HepG2 (cell line): ENCODE data around the gene LIPC.

ENCODE experiments used
- BRD4 ChIP-seq: sonication (generic); formaldehyde crosslinking; IDR thresholded peaks from 2 replicates; pipeline ENCODE4 v1.4.0; 2020; ENCODE audit warnings: missing genetic modification reagents
- EP300 ChIP-seq, 3 experiments: sonication (generic) in 1 of 3; formaldehyde crosslinking in 1 of 3; IDR thresholded peaks; 2 replicates each; pipeline versions ENCODE4 v1.5.1 to v1.6.1; 2011 to 2020; ENCODE audit warnings: low read depth in 2 of 3, low read length in 2 of 3, borderline replicate concordance in 1 of 3, improper control_type of control experiment in 1 of 3, mild to moderate bottlenecking in 1 of 3, missing genetic modification reagents in 1 of 3, moderate library complexity in 1 of 3
- GTF2F1 ChIP-seq: fragments of 150-350 bp; IDR thresholded peaks from 2 replicates; pipeline ENCODE4 v1.6.1; 2014; ENCODE audit warnings: low read length
- HMGXB4 ChIP-seq, 2 experiments: sonication (generic) in 1 of 2; formaldehyde crosslinking in 1 of 2; IDR thresholded peaks; 2 replicates each; pipeline versions ENCODE4 v1.4.0 to v1.6.1; 2018 to 2020; ENCODE audit warnings: missing genetic modification reagents in 2 of 2, borderline replicate concordance in 1 of 2, low read depth in 1 of 2, mild to moderate bottlenecking in 1 of 2, missing biosample characterization in 1 of 2
- JUNB ChIP-seq: sonication (generic); formaldehyde crosslinking; IDR thresholded peaks from 2 replicates; pipeline ENCODE4 v1.8.0; 2022; ENCODE audit warnings: missing genetic modification reagents, mild to moderate bottlenecking, borderline replicate concordance
- KLF13 ChIP-seq: sonication (generic); formaldehyde crosslinking; IDR thresholded peaks from 2 replicates; pipeline ENCODE4 v1.4.0; 2020; ENCODE audit warnings: mild to moderate bottlenecking, missing genetic modification reagents
- YY1 ChIP-seq: IDR thresholded peaks from 2 replicates; pipeline ENCODE4 v1.6.1; 2011; ENCODE audit warnings: low read length, low read depth, moderate library complexity, mild to moderate bottlenecking; ENCODE audit not compliant: insufficient read depth, insufficient replicate concordance
- ZBTB39 ChIP-seq: sonication (generic); formaldehyde crosslinking; IDR thresholded peaks from 2 replicates; pipeline ENCODE4 v1.5.0; 2020; ENCODE audit warnings: missing genetic modification reagents

GRCh38 chr15:58407236-58407775 is 24.5 kb upstream of the LIPC start:
- TF ChIP-seq HMGXB4 (CRISPR knock-in tag; IDR thresholded peaks at IDR 0.05; ENCODE audit: borderline replicate concordance in 1 of 2, low read depth in 1 of 2) (no peak), JUNB (CRISPR knock-in tag) (no peak), EP300 (IDR thresholded peaks at IDR 0.05; ENCODE audit: low read depth in 2 of 2, low read length in 2 of 2) (no peak), EP300 (CRISPR knock-in tag; IDR thresholded peaks at IDR 0.05; ENCODE audit: borderline replicate concordance) (no peak), GTF2F1 (no peak), ZBTB39 (no peak), YY1 (no peak), KLF13 (CRISPR knock-in tag) (no peak), BRD4 (CRISPR knock-in tag) (no peak)
